HG02759 (cell line): ENCODE results near the gene TEAD2.

Source experiments
- ATAC-seq: cut with Tn5 transposase; IDR thresholded peaks from one replicate; pipeline ENCODE4 v1.9.1; 2021; ENCODE audit warnings: mild to moderate bottlenecking, moderate library complexity; ENCODE audit not compliant: unreplicated experiment

The TEAD2 gene

GRCh38 chr19:49362048-49362928, at the start of gene TEAD2:
Gene TEAD2, minus strand, starts transcription at chr19:49362416. Its CDS starts 2,341 bp downstream, at chr19:49360075.
- no peak for ATAC-seq

DNA sequence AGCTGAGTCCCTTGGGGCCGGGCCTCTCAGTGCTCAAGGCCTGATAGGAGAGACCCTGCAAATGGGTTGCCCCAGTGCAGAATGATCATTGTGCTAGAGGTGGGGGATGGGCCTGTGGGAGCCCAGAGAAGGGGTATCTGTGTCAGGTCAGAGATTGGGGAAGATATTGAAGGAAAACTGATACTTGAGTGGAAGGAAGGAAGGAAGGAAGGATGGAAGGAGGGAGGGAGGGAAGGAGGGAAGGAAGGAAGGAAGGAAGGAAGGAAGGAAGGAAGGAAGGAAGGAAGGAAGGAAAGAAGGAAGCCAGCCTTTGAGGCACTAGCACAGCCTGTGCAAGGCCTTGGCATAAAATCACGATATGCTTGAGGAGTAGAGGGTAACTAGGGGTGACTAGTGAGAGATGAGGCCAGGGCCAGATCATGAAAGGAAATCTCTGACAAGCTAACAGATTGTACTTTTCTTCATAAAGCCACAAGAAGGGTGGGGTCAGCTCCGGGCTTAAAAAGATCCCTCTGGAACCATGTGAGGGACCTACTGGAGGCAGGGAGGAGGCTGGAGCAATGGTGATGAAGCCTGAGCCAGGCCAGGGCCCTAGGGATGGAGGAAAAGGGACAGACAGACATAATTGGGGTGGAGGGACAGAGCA, 49.6 kb upstream of the TEAD2 start:
- no peak for ATAC-seq

DNA sequence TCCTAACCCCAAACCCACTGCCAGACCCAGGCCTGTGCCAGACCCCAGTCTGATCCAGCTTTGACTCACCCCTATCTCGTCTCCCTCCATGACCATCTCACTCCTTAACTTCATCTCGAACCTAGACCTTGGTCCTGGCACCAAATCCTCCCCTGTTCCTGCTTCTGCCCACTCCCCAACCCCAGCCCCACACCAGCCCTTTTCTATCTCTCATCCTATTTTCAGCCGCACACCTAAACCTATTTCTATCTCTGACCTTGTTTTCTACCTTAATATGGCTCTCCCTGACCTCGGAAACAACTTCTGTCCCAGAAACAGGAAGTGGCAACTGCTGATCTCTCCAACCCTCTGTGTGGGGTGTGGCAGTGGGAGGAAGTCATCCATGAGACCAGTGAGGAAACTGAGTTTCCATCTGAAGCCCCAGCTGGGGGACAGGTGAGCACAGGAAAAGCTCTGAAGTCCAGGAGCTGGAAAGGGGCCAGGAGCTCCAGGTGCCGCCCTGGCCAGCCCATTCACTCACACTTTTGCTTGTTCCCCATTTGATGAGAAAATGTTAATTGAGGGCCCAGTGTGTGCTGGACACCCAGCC, 47.3 kb upstream of the TEAD2 start:
- no peak for ATAC-seq

DNA sequence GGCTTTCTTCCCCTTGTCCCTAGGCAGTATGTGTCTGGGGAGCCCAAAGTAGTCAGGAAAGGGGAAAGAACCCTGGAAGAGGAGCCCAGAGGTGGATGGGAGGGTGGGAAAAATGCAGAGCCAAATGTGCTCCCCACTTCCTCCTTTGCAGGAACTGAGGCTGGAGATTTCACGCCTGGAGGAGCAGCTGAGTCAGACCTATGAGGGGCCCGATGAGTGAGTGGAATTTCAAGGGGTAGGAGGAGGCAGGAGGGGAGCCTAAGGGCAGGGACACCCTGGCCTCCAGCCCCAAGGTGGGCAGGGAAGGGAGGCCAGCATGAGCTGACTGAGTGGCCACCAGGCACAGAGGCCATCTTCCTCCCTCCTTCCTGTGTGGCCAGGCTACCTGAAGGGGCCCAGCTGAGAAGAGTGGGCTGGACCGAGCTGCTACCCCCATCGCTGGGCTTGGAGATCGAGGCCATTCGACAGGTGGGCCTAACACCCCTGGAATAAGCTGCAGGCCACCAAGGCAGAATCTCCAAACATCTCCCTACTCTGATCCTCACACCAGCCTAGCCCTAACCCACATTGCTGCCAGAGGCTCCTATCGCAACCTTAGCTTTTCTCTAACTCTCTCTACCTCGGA, 46.7 kb upstream of the TEAD2 start:
- no peak for ATAC-seq

DNA sequence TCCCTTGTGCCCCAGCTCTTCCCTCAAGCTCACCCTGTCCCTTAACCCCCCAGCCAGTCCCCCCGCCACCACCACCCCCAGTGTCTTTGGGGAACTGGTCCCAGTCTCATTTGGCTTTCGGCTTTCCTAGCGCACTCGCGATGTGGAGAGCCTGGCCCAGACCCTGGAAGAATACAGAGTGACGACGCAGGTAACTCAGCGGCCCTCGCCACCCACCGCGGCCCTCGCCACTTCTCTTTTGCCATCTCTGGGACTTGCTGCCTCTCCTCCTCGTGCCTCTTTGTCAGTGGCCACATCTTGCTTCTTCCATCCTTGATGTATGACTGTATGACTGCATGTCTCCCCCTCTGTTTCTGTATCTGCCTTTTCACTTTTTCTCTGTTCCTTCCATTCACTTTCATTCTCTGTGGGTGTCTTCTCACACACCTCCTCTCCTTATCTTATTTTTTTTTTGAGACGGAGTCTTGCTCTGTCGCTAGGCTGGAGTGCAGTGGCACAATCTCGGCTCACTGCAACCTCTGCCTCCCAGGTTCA, 45.3 kb upstream of the TEAD2 start:
- ATAC-seq = no peak

- ATAC-seq = no peak
Observed at GRCh38 chr19:49407079-49407478, 44.9 kb upstream of the TEAD2 start.

DNA sequence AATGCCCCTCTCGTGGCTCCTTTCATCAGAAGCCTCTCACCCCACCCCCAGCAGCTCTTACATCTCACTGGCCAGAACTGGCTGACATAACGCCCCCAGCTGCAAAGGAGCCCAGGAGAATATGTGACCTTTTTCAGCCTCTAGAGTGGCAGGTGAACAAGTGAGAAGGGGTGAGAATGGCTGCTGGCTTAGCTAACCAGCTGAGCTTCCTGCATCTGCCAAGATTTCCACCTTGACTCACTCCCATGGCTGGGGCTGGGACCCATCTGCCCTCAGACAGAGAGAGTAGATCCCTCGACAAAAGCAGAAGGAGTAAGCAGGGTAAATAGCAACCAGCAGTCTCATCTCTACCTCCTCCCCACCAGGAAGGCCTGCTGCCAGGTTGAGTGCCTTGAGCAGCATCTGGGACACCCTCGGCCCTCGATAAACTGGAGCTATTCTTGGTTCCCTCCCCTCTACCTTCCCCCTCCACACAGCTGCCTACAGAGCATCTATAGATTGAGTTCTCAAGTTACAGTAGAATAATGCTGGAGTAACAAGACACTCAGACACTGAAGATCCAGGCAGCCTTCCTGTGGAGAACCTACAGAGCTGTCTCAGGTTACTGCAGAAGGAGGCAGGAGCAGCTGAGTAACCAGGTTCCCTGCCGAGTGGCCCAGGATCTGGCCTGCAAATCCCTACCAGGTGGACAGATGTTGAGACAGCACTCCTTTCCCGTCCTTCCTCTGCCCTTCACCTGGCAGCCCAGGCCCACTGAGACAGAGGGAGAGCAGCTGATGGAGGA, 41.4 kb upstream of the TEAD2 start:
- ATAC-seq = no peak

DNA sequence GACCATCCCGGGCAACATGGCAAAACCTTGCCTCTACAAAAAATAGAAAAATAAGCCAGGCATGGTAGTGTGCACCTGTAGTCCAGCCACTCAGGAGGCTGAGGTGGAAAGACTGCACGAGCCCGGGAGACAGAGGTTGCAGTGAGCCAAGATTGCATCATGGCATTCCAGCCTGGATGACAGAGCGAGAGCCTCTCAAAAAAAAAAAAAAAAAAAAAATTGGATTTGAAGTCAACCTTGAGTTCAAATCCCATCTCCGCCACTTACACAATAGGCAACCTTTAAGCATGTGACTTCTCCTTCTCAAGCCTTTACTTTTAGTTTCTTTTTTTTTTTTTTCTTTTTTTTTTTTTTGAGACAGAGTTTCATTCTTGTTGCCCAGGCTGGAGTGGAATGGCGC, 37.8 kb upstream of the TEAD2 start:
- no peak for ATAC-seq

- no peak for ATAC-seq
Observed at GRCh38 chr19:49398931-49399330, 36.7 kb upstream of the TEAD2 start.

DNA sequence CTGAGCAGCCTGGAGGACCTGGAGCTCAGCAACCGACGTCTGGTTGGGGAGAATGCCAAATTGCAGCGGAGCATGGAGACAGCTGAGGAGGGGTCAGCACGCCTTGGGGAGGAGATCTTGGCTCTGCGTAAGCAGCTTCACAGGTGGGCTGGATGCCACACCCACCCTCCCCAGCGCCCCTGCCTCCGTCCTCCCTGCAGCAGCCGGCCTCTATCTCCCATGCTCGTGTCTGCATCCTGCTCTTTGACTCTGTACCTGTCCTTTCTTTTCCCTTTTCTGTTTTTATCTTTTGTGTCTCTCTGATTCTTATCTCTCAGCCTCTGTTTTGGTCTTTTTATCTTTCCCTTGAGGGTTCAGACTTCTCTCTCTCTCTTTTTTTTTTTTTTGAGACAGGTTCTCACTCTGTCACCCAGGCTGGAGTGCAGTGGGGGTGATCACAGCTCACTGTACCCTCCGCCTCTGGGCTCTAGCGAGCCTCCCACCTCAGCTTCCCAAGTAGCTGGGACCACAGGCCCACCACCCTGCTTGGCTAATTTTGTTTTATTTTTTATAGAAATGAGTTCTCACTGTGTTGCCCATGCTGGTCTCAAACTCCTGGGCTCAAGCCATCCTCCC, 35.9 kb upstream of the TEAD2 start:
- no peak for ATAC-seq

DNA sequence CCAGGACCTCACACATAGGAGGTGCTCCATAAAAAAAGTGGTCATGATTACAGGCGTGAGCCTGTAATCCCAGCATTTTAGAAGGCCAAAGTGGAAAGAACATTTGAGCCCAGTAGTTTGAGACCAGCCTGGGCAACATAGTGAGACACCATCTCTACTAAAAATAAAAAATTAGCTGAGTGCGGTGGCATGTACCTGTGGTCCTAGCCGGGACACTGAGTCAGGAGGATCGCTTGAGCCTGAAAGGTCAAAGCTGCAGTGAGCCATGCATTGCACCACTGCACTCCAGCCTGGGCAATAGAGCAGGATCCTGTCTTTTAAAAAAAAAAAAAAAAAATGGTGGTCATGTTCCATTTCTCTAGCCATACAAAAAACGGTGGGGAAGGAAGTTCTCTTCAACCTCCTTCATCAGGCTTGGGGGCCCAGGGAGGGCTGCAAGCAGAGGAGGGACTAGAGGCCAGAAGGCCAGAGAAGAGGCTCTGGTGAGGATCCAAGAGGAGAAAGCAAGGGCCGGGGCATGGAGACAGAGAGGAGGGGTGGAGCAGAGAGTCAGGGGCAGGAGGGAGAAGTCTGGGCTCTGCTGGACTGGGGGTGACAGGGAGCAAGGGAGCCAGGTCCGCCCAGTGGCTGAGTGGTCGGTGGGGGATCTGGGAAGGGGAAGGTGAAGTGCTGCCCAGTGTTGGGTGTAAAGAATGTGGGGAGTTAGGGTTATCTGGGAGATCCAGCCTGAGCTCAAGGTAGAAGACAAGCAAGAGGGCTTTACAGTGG, 34.7 kb upstream of the TEAD2 start:
- no peak for ATAC-seq

DNA sequence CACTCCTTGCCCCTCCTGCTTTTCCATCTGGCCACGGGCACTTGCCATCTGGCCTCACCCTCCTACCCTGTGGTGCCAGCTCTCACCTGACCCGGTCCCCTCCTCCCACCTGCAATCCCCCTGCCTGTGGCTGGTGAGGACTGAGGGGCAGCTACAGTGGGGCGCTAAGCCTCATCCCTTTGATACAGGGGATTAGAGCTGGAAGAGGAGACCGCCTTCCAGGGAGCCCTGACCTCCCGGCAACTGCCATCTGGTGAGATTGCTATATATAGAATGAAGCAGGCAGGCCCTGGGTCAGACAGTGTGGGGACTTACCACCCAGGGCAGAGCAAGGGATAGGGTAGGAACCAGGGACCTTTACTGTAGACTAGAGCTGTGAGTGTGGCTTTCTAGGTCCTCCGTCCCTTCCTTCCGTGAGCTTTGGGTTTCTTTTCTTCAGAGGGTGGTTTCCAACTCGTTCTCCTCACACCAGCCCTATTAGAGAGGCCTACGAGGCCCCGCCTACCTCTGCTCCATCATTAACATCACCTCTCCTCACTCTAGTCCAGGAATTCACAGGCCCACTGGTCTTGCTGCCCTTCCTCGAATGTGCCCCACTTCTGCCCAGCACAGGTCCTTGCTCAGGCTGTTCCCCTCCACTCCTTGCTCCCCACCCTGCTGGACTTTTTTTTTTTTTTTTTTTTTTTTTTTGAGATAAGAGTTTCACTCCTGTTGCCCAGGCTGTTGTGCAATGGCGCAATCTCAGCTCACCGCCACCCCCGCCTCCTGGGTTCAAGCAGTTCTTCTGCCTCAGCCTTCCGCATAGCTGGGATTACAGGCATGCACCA, 33.6 kb upstream of the TEAD2 start:
- no peak for ATAC-seq

DNA sequence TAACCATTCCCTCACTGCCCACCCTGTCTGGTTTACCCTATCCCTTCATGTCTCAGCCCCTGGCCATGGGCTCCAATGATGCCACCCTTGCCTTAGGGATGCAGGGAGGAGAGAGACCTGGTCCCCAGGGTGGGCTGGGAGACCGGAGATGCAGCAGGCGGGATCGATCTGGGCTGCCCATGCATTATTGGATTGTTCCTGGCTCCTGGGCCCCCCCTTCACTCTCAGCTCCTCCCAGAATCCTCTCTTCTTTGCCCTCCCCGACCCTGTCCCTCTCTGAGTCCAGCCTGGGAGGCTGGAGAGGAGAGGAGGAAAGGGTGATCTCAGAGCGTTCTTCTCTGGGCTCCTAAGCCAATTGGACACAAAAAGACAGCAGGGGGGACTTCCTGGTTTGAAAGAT, 31.7 kb upstream of the TEAD2 start:
- ATAC-seq = no peak

GRCh38 chr19:49391581-49392399, 29.6 kb upstream of the TEAD2 start:
- ATAC-seq = no peak

DNA sequence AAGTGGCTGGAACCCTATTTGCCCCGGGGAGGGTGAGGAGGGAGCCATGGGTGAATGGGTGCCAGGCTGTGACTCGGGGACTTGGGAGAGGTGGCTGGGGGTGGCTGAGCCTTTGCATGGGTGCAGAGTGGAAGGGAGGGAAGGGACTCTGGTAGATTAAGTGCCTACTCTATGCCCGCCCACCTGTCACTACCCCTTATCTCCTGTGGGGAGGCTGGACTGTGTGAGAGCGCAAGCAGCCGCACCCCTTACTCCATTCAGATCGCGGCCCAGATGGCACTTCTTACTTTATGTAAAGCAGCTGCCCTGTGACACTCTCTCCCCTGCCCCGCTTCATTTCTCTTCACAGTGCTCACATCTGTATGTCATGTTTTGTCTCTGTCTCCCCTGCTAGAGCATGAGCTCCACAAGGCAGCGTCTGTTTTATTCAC, 28.7 kb upstream of the TEAD2 start:
- ATAC-seq = no peak

- ATAC-seq = no peak
Observed at GRCh38 chr19:49390131-49390928, 28.1 kb upstream of the TEAD2 start.

DNA sequence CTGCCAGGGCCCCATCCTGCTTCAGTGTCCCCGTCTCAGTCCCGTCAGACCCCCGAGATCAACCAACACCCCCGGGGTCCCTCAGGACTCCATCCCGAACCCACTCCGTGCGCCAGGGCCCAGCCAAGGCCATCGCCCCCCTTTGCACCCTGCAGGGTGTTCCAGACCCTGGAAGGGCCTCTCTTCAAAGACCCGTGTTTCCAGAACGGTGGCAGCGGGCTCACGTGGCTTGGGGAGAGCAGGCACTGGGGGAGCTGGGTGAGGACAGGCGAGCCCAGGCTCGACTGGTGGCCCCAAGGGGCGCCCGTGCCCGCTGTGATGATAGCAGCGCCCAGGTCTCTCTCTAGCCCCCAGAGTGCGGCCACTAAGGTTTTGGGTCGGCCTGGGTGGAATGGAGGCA, 27.2 kb upstream of the TEAD2 start:
- no peak for ATAC-seq
